GM23248 (cell line): ENCODE measurements around the gene SUGCT.

Source experiments
- EZH2 ChIP-seq: fragments of 200-600 bp; sonication (generic); IDR thresholded peaks from 2 replicates; pipeline ENCODE4 v1.6.1; 2018; ENCODE audit warnings: antibody characterized with exemption, mild to moderate bottlenecking; ENCODE audit not compliant: insufficient read depth, poor library complexity, severe bottlenecking
- EZH2phosphoT487 ChIP-seq: fragments of 200-600 bp; sonication (generic); IDR thresholded peaks from 2 replicates; pipeline ENCODE4 v1.6.1; 2018; ENCODE audit warnings: antibody characterized with exemption, moderate library complexity, mild to moderate bottlenecking, low read depth; ENCODE audit not compliant: insufficient read depth

DNA sequence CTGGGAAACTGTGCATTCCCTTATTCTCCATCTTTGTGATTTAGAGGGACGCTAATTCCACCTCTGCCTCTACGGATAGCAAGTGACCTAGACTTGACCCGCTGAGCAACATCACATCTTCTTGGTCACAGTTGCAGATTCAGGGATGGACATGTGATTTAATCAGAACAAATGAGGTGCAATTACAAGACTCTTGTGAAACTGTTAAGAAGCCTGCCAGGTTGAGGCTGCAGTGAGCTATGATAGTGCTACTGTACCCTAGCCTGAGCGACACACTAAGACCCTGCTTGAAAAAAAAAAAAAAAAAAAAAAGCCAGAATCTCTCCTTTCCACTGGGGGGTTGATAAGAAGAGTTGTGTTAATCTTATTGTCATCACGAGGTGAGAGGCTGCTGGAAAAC lies 14.8 kb upstream of the SUGCT start:
- TF ChIP-seq EZH2 (no peak), EZH2phosphoT487 (no peak)
